GM10248 (cell line): ENCODE measurements around the gene MAB21L3.

ENCODE experiments used
- CTCF ChIA-PET: fragments of 300-600 bp; sonication (Branson Sonifier 250); formaldehyde crosslinking; extraction: SDS; loops from one replicate; lab custom pipeline; 2021; ENCODE audit warnings: antibody characterized with exemption; lab: Yijun Ruan, JAX
- POLR2A ChIA-PET: fragments of 350-650 bp; sonication (Branson Sonifier 250); formaldehyde crosslinking; extraction: SDS; loops from one replicate; lab custom pipeline; 2020; ENCODE audit warnings: antibody characterized with exemption; lab: Yijun Ruan, JAX
- DNase-seq: peaks from one replicate; pipeline ENCODE4 v3.0.0; 2012; ENCODE audit errors: extremely low spot score
- CTCF ChIP-seq: IDR thresholded peaks from 2 replicates; pipeline ENCODE4 v1.5.1; 2012; ENCODE audit warnings: mild to moderate bottlenecking, low read depth; ENCODE audit errors: extremely low read depth, missing control alignments, control extremely low read depth

MAB21L3 gene

GRCh38 chr1:116075990-116076389, 35.2 kb upstream of the MAB21L3 start:
- ChIA-PET CTCF (no interaction called here), POLR2A (no interaction called here)
- no peak for DNase-seq
- TF ChIP-seq CTCF, result no peak

- DNase-seq, result no peak
- ChIA-PET CTCF (interaction anchor here (1.7 kb wide), 1 partner anchor 48 kb away, joined by 3 read pairs; no protein-coding TSS in a partner anchor), POLR2A (no interaction called here)
- TF ChIP-seq CTCF, result no peak
These were observed 34.4 kb upstream of the MAB21L3 start for GRCh38 chr1:116076831-116077230.

- ChIA-PET POLR2A (no interaction called here), CTCF (interaction anchor here (1.5 to 1.7 kb wide), 2 partner anchors 12 to 50 kb away, joined by 3 to 5 read pairs; no protein-coding TSS in a partner anchor)
- DNase-seq, result no peak
- no peak for TF ChIP-seq CTCF
These were observed 32.4 kb upstream of the MAB21L3 start for GRCh38 chr1:116078699-116079223.

- POLR2A ChIA-PET, result no interaction called here
- TF ChIP-seq CTCF, result no peak
- CTCF ChIA-PET, result interaction anchor here (1.8 kb wide), 1 partner anchor 51 kb away, joined by 4 read pairs; no protein-coding TSS in a partner anchor
These were observed 23.6 kb upstream of the MAB21L3 start for GRCh38 chr1:116087628-116088027.

GRCh38 chr1:116089870-116090269, 21.3 kb upstream of the MAB21L3 start:
- no peak for DNase-seq
- CTCF ChIA-PET, result interaction anchor here (1.3 kb wide), 1 partner anchor 10 kb away, joined by 3 read pairs; no protein-coding TSS in a partner anchor
- TF ChIP-seq CTCF, result no peak
- POLR2A ChIA-PET, result no interaction called here

More at GRCh38 chr1:116087628-116088027, 23.6 kb upstream of the MAB21L3 start:
- DNase-seq, result no peak

- DNase-seq, result no peak
- TF ChIP-seq CTCF, result no peak
- CTCF ChIA-PET, result no interaction called here
- POLR2A ChIA-PET, result no interaction called here
These were observed 20.1 kb upstream of the MAB21L3 start for GRCh38 chr1:116091083-116091482.
